HK-2 (cell line): ENCODE measurements around the gene MED13L.

Source experiments
- DNase-seq: peaks from one replicate; pipeline ENCODE4 v3.0.0-alpha.2; 2018; ENCODE audit not compliant: unreplicated experiment

The MED13L gene

DNA sequence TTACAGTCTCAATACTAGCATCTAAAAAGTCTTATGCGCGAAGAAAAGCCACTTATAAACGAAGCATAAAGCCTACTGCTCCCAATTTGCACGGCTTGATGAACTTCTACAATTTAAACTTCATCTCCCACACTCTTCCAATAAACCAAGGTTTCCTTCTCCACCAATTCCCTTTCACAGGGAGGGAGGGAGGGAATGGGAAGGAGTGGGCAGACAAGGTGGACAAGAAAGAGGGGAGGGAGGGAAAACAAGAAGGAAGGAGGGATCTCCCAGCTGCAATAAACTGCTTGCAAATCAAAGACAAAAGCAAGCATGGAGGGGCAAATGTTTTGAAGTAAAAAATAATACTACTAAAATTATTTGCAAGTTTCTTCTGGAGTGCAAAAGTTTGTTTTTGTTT is 64.5 kb downstream of the MED13L start:
- DNase-seq = no peak

DNA sequence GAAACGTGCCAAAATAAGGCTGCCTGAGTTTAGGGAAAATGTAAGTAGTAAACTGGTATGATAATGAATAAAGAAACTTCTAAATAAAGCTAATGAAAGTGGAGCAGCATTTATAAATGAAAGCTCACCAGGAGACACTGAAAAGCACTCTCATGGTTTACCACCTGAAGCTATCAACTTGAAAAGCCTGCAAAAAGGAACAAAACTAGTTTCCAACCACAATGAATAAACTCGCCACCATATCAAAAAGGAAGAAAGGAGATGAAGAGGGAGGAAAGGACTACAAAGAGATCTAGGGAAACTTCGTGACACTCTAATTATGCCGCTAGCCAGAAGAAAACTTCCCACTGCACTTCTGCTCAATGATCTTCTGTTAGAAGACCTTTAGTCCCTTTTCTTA is 66.7 kb downstream of the MED13L start:
- DNase-seq = no peak

DNA sequence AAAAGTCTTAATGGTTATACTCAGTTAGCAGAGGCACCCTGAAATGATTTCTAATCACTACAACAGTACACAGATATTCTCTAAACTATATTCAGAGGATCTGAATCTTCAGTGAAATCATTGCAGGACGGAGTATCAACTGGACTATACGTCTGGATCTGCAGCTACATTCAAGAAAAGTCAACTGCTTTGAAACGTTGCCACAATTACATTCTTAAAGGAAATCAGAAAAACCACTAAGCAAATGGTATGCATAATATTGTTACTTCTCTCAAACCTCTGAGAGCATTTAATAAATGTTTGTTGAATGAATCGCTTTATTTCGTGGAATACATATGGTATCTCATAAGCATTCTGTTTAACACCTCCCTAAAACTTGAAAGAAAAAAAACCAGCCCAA is 67.4 kb downstream of the MED13L start:
- DNase-seq = no peak

DNA sequence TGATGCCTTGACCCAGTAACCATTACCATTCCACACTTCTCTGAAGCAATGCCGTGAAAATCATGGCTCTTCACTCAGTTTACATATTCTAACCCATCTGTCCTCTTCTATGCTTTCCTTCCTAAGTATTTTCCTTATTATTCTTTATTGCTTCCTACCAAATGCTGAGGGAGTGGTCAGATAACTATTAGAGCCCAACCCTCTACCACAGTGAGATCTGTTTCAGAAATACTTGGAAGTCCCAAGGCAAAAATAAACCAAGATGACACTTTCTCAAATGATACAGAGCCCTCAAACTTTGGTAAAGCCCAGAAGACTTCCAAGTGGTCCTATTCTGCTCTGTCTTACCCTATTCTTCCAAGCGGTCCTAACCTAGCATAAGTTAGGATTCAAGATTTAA is 68.0 kb downstream of the MED13L start:
- no peak for DNase-seq

DNA sequence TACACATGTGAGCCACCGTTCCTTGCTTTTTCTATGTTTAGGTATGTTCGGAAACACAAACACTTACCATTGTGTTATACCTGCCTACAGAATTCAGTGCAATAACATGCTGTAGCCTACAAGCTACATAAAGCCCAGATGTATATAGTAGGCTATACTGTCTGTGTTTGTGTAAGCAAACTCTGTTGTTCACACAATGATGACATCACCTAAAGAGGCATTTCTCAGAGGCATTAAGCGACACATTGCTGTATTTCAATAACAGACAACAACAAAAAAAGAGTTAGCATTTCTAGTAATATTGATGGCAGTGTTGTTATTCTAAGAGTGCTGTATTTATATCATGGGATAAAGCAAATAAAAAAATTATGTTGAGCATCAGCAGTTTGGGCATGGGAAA is 70.2 kb downstream of the MED13L start:
- no peak for DNase-seq

DNA sequence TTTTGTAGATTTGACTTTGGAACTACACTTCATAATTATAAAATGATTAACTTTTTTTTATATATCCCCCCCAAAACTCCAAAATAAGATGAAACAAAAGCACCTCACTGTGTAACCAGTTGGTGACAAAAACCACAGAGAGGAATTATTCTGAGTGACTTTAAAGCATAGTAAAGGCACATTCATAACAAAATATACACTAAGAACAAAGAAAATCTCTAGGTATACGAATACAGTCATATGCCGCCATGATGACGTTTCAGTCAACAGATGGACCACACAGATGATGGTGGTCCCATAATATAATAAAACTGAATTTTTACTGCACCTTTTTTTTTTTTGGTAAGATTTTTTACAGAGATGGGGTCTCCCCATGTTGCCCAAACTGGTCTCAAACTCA is 70.7 kb downstream of the MED13L start:
- no peak for DNase-seq

DNA sequence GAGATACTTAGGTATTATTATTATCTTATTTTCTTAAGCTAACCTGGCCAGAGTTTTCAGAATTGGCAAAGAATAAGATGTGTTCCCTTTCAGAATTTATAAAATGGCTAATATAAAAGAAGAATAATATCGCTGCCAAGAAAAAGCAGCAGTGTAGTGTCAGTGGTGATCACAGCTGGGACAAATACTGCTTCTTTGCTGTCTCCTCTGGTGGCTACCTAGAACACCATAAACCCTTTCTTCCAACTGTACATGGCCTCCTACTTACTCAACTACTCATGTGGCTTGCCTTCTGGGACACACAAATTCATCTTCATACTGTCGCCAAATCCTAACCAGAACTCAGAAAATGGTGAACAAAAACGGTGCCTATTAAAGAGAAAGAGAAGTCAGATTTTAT is 72.7 kb downstream of the MED13L start:
- DNase-seq = no peak

DNA sequence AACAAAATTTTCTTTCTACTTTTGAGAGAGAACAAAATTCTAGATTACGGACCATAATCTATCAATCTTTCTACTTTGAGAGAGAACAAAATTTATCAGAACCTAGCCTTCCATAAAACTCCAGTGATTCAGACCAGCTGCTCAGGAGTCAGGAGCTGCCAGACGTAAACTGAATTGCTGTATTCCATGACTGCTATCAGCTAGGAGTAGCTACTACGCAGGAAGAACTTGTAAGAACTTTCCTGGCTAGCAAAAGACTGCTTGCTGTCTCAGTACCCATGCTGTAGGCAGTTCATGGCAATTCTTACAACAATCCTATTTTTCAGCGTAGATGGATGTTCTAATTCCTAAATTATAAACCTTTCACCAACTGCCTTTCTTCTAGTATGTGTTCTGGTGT is 73.3 kb downstream of the MED13L start:
- no peak for DNase-seq

DNA sequence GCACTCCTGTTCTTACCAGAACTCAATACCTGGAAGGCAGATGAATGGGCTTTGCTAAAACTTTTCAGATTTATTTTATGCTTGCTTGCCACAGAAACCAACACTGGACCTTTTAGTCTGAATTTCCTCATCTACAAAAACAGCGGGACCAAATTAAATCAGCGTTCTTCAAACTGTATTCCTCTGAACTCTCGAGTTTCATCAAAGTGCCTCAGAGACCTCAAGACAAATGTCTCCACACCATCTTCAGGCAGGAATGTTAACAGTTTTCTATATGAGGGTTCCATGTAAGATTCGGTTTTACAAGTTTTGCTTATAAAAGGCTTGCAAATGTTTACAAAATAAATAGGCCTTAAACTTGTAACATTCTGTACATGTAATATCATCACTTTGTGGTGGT is 74.6 kb downstream of the MED13L start:
- no peak for DNase-seq

DNA sequence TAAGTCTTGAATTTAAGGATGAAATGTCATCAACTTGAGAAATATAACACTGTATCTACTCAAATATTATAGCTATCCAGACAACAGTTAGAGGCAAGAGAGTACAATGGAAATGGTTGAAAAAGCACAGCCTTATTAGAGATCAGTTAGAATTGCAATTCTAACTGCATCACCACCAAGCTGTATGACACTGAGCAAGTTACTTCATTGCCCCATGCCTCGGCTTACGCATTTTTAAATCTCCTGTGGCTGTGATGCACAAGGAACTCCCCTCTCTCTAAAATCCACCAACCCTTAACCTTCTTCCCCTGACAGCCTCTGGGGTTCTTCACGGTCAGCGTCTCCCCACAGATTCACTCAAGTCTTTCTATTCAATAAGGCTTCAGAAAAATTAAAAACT is 75.1 kb downstream of the MED13L start:
- DNase-seq = no peak

DNA sequence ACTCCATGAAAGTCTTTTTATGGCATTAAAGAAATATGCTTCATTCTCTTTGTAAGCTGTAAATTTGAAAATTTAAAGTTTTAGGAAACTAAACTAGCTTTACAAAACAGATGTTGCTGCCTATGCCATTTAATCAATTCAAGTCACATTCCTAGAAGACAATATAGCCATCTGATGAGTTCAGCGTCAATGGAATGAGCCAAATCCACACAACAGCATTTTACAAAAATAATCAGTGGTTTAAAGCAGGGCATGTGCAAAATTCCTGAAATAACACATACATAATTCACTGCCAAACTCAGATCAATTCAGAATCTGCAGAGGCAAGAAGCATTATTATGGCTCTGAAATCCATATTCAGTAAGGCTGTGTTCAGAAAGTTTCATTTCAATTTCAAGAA is 75.6 kb downstream of the MED13L start:
- no peak for DNase-seq

DNA sequence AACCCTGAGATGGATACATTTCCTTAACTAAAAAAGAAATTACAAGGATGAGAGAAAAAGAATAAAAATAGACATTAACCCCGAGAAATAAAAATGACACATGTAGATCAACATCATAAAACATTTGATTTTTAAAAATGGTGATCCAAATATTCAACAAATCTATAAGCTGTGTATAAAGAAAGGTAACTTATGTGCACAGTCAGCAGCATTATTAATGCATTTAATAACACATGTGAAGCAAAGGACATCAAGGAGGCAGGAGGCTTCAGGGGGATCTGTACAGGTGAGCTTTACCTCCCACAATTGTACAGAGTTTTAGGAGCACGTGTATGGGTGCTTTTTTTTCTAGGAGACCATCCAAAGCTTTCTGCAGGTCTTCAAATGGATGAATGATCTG is 76.1 kb downstream of the MED13L start:
- DNase-seq = no peak

DNA sequence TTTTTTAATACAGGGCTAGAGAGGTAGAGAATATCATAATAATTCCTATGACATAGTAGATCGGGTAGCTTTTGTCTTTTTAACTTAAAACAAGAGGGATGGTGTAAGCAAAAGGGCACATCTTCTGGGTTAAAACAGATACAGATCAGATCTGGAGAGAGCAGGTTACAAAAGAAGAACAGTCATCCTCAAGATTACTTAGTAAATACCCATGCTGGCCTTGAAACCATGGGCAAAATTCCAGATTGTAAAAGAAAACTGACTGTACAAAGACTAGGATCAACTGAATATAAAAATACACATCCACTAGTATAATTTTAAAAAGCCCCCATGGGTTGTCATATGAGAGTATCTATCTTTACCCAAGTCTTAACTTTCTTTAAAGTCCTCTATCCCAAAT is 76.7 kb downstream of the MED13L start:
- no peak for DNase-seq

DNA sequence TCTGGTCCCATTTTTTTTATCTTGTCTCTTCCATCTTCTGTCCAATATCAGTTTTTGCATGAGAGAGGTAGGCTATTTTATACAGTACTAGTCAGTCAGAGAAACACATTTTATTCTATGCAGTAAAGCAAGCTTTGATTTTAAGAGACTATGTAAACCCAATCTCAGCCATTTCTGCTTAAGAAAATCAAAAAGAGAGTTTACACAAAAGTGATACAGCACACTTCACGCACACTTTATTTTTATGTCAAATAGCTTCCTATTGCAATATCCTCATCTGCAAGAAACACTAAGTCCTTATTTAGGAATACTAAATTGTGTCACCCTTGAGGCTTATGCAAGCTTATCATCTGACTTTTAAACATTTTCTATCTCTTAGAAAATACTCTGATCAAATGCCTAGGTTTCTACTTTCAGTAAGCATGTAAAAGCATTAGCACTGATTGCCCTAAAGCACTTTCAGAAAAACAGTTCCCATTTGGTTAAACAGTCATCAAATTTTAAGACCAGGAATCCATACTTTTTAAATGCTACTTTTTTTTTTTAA is 78.3 kb downstream of the MED13L start:
- no peak for DNase-seq

DNA sequence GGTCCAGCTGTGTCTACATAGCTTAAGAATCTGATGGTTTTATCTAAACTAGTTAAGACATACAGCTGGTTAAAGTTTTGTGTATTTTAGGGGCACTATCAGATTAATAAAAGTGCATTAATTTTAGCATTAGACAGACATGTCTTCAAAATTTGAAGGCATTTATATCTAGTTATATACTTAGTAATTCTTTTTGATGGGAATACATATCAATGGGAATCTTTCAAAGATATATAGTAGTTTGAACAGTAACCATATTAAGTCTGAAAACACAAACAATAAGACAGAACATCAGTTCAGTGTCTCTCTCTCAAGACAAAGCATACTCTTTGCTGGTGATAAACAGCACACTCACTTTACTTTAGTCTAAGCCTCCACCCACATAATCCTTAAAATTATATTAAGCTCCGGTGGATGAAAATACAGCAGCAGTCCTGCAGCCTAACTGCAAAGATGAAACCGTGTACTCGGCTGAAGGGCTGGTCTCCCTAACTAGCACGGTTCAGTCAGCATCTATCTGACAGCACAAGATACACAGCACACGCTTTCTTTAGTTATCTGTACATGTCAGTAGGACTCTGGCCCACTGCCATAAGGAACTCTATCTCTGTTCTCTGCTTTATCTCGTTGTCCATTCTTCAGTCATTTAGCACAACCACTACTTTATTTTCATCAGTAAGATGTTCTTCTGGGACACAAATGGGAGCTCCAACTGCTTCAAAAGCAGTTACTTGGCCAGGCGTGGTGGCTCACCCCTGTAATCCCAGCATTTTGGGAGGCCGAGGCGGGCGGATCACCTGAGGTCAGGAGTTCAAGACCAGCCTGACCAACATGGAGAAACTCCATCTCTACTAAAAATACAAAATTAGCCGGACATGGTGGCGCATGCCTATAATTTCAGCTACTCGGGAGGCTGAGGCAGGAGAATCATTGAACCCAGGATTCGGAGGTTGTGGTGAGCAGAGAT is 80.5 kb downstream of the MED13L start:
- DNase-seq = no peak

DNA sequence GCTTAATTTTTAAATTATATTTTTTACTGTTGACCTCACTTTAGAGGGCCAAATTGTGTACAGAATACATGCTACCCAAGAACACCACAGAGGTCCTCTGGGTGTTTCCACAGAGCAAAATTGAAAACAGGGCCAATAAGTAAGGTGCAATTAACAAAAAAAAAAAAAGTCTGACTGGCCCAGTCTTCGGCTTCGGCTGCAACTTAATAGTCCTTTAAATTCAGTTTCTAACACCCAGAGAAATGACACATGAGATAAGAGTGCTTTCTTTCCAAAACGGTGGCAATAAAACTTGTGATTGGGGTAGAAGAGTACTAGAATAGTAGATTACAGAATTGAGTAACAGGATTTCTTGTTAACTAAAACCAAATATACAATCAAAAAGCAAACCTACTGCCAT is 81.3 kb downstream of the MED13L start:
- no peak for DNase-seq

DNA sequence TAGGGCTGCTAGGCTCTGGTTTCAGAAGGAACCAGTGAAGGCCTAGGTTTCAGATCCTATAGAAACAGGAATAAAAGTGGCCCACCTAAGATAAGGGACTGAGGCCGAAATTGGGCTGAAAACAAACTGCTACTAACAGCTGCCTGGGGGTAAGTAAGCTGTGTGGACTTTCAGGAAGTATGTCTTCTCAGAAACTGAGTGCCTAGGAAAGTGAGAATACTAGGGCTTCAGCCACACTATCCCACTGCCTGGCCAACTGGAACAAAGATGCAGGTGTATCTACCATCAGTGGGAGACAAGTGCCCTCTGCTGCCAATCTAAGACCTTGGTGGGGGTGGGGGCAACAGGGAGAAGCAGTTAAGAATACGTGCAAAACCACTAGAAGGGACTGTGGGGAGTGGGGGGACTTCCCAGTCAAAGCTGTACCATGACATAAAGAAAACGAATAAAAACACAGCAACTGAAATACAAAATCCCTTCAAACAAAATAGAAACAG is 82.5 kb downstream of the MED13L start:
- DNase-seq = no peak

DNA sequence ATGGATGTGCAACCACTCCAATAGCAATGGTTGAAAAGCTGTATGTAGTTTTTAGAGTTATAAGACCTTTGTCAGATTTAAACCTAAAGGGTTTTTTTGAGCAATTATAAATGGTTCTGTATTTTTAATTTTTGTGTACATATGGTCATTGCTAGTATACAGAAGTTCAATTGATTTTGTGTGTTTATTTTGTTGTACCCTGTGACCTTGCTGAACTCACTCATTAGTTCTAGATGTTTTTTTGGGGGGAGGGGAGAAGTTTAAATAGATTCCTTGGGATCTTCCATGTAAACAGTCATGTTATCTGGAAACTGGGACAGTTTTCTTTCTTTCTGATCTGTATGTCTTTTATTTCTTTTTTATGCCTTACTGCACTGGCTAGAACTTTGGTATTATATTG is 87.8 kb downstream of the MED13L start:
- DNase-seq = no peak

DNA sequence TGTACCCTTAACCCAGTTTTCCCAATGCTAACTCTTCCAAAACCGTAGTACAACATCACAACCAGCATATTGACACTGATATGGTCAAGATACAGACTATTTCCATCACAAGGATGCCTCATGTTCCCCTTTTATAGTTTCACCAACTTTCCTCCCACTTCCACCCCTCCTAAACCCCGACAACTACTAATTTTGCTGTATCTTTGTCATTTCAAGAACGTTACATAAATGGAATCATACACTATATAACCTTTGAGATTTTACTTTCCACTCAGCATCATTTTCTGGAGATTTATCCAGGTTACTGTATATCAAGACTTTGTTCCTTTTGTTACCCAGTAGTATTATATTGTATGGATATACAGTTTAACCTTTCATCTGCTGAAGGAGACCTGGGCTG is 88.9 kb downstream of the MED13L start:
- DNase-seq = no peak

DNA sequence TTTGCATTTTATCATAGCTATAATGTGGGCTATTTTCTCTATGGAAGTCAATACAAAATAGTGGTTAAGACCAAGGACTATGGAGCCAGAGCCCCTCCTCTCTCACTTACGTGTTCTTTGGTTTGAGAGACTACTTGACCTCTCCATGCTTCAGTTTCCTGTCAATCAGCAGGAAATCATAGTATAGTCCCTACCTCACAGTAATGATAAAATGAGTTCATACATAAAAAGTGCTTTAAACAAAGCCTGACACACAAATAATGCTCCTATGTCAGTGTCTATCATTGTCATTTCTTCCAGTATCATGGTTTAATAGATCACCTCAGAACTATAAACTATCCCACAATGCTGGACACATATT is 90.4 kb downstream of the MED13L start:
- no peak for DNase-seq

DNA sequence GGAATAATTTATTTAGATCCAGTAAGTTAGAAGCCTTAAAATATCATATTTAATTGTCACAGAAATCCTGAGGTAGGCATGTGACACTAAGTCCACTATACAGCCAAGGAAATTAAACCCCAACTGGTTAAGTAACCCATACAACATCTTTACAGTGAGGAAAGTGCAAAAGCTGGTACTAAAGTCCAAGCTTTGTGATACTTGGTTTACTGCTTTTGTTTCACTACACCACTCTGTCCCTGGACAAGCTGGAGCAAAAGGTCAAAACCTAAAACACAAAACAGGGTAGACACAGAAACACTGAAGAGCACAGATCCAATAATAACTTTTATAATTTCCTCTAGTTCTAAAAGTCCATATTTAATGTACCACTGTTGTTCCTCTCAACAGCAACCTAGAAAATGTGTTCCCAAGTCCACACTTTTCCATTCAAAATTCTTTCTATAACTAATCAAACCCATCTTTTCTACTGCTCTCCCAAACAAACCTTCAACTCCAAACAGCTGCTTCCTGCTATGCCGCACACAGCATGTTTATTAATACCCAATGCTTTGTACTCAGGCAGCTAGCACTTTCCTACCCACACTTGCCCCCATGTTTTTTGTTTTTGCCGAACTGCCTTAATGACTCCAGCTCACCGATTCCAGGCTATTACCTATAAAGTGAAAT is 90.9 kb downstream of the MED13L start:
- DNase-seq = no peak

DNA sequence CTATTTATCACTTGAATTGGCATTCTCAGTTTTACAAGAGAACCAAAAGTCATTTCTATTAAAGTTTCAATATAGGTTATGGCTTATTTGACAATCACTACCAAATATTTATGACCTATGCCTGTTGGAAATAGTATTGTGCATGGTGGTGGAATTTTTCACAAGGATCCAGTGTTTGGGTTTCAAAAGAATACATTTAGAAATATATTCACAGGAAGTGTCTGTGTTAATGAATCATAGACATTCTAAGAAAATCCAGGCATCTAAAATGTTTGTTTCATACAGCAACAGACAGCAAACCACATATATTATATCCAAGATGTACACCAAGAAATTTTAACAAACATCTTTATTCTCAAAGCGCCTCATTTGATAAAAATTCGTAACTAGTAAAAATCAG is 92.7 kb downstream of the MED13L start:
- DNase-seq = no peak

DNA sequence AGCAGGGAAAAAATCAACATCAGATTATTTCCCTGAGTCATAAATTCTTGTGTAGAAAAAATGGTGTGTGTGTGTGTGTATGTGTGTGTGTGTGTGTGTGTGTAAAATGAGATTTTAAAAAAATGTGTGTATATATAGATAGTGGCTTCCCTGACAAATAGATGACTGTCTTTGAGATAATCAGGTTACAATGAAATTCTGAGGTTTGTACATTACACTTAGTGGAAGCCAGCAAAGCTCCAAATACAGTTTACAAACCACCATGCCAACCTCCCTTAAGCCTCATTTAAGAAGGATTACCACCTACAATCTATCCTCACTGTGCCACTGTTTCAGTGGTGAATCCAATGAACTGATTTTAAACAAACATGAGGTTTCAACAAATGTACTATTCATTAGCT is 93.8 kb downstream of the MED13L start:
- DNase-seq = no peak
